GM10847 (cell line): Measurements from ENCODE around the gene ZIC4.

Experiments used
- POLR2A ChIP-seq: IDR thresholded peaks from 2 replicates; pipeline ENCODE4 v1.6.1; 2011; ENCODE audit not compliant: insufficient read length; ENCODE audit errors: extremely low read depth

Gene ZIC4

DNA sequence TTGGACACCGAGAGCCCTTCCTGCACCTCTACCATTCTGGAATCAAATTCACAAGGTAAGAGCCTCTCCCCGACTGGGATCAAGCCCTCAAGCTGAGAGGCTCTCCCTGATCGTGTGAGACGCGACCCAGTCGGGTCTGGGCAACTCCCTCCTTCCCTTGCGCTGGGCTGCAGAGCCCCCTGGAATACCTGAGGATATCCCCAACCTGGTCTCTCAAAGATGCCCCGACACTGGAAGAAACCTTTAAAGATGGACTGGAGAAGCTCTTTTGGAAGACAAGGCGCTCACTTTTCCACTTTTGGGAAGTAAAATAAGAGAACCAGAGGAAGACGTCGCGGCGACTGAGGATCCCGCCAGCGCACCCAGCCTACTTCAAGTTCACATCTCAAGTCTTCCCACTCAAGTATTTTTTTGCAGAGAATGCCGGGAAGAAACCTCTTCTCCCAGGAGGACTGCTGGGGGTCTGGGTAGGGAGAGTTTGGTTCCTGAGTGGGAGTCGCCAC is 33.8 kb downstream of the ZIC4 start:
- TF ChIP-seq POLR2A: no peak

DNA sequence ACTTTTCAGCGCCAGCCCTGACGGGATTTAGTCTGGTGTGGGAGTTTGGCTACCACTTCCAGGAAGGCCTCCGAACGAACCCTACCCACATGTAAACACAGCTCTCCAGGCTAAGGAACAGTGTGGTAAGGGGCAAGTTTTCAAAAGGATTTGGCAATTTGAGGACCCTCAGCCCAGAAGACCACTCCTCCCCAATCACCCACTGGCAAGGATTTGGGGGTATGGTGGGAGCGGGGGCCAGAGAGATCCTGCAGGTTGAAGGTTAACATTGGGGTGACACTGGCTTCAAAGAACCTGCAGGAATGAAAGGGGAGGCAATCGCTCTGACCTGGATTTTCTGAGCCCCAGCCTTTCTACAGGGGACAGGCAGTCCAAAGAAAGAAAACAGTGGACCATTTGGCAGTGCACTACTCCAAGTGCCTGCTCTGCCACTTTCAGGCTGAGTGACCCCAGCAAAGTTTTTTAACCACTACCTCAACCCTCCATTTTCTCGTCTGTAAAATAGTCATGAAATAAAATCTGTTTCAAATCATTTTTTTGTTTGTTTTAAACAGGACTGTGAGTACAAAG is 34.5 kb downstream of the ZIC4 start:
- no peak for TF ChIP-seq POLR2A

DNA sequence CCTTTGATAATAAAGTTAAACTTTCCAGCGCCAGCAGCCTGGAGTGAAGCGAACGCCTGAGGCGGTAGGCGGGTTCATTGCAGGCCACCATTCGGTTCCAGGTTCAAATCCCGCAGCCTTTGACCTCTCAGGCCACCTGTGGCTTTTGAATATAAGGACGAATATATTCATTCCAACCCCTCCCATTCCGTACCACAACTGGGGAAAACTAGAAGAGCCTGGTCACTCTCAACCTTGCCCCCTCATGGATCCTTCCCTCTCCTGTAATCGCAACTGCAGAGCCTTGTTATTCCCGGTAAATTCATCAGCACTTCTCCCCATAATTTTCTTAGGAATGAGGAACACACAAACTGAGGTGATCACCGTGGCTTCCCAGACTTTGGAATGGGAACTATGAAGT is 35.2 kb downstream of the ZIC4 start:
- TF ChIP-seq POLR2A: no peak

DNA sequence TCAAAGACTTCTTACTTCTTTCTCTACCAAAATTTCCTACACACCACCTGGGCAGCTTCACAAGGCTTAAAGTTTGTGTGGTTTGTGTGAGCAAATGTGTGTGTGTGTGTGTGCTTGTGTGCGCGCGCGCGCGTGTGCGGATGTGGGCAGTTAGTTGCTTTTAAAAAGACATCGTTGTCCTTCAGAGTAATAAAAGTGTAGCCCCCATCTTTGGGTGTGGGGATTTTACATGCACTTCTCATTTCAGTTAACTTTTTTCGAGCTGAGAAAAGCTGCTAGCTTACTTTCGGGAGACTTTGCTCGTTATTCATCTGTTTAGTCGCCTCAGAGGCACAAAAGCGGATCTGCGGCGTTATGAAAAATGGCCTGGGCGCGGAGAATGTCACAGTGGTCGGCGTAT is 36.0 kb downstream of the ZIC4 start:
- no peak for TF ChIP-seq POLR2A

DNA sequence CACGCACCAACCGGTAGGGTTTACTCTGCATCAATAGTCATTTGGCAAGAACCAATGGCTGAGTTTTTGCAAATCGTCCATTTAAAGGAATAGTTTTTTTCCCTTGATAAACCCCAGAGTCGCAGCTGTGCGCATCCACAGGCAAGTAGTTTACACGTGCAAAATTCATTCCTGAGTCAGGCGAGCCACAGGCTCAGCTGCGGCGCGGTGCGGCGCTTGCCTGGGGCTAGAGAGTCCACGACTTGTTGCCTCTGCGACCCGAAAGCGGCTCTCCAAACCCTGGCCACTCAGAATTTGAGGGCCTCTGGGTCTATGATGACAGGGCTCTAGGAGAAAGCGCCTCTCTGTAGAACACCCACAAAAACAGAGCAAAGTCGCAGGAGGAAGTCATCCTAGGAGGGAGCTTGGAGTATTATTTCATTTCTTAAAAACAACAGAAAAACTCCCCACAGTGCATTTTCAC is 36.7 kb downstream of the ZIC4 start:
- TF ChIP-seq POLR2A: no peak

DNA sequence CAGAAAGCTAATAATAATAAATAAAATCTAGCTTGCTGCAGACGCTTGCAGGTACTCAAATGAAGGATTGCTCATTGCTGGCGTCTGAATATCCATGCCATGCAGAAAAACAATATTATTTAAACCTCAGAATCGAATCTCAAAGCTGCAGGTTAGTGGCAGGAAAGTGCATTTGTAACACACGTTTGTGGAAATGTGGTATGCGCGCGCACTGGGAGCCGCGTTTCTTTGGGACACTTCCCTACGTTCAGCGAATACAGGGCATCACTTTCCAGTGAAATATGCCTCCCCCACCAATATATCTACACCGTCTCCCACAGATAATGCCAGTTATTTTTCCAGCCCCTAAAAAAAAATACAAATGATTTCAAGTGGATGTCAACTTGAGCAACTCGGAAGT is 37.1 kb downstream of the ZIC4 start:
- no peak for TF ChIP-seq POLR2A

DNA sequence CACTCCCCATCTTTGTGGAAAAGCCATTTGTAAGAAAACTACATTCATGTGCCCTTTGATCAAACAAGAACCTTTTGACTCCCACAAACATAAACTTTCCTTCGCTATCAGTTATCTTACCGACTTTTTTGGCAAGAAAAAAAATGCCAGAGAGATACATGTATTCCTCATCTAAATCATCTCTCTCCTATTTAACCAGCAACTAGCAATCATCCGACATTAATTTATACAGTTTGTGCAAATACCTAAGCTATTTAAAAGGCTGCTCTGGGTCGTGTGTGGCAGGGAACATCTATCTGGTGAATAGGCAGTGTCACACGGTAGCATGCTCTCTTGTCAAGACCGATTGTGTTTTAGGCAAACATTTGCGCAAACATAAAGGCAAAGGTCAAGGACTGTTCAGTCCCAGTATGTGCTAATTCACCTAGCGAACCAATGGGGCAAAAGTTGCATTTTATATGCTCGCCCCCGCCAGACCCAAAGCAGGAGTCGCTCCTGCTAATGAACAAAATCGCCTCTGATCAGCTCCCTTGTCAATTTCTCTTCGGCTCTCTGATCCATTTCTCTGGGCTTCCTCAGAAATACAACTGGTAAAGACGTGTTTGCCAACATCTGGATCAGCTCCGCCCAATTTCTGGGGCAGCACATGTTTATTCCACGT is 37.7 kb downstream of the ZIC4 start:
- TF ChIP-seq POLR2A: no peak

DNA sequence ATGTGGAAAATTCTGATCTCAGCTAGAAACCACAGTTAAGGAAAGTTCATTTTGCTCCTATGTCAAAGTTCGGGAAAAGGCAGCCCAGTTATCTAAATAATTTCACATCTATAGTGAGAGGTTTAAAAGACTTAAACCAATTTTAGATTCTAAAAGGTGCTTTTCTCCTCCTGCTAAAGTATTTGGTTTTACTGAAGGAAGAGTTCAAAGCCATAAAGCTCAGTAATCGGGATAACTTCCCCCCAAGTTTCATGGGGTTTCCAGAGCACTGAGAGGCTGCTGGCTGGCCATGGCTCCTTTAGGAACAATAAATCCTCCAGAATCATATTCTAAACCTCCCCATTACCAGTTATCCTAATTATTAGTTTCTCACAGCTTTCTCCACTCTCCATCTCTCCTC is 38.2 kb downstream of the ZIC4 start:
- no peak for TF ChIP-seq POLR2A

DNA sequence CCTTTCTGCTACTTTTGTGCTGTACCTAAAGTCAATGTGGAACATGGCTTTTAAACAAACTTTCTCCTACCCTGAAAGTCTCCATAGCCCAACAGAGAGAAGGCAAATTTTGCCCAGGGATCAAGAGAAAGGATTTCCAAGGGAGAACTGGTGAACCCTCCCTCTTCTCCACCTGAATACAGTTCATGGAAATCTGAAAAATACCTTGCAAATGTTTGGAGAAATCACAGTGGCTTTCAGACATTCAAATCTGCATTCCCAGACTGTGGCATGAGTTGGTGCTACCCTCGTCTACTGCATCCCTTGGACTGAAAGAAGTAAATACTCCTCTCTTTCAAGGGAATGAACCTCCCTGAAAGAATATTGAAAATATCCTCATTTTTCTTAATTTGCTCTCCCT is 38.7 kb downstream of the ZIC4 start:
- TF ChIP-seq POLR2A: no peak

DNA sequence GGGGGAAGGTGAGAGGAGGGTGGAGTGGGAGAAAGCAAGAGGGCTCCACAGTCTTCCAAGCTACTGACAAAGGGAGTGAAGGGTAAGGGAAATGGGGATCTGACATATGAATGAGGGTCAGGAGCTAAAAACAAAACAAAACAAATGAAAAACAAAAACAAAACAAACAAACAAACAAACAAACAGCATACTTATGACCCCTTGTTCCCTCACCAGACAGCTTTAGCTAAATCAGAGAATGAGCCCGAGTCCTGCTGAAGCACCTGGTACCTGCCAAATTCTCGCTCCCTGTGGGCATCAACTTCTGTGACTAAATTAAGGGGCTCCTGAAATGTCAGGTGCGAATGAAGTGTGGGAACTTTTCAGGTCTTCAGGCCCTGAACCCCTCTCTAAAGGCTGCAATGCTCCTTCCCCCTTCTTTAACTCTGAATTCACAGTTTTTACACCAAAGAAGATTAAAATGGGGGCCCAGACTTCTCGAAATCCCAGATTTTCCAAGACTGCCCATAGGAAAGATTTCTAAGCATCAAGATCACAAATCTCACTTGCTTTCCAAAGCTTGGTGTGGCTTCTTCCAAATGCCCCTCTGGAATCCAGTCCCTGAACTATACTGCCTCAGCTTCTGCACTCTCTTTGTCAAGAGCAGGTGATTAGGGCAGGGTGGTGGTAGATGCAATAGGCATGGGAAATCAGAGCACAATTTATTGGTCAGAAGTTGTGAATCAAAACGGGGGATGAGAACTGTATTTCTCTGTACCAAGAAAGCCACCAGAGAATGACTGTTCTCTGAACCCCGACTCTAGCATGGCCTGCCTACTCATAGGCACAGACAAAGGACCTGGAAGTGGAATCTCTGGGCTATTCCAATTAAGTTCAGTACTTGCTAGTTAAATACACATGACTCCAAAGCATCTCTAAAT is 40.9 kb downstream of the ZIC4 start:
- TF ChIP-seq POLR2A: no peak

DNA sequence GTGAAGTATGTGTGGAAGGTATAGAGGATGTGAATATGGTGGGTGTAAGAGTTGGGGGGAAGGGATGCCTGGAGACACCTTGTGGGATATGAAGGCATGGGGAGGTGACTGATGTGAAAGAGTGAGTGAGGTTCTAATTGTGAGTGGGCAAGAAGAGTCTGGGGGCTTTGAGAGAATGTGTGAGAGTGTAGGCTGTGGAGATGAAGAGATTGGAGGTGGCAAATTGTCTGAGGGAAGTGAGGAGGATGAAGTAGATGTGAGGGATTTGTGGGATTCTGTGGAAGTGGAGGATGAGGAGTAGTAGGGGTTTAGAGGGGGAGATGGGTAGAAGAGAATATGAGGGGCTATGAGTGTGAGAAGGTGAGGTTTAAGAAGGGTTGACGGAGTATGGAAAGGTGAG is 41.6 kb downstream of the ZIC4 start:
- no peak for TF ChIP-seq POLR2A

DNA sequence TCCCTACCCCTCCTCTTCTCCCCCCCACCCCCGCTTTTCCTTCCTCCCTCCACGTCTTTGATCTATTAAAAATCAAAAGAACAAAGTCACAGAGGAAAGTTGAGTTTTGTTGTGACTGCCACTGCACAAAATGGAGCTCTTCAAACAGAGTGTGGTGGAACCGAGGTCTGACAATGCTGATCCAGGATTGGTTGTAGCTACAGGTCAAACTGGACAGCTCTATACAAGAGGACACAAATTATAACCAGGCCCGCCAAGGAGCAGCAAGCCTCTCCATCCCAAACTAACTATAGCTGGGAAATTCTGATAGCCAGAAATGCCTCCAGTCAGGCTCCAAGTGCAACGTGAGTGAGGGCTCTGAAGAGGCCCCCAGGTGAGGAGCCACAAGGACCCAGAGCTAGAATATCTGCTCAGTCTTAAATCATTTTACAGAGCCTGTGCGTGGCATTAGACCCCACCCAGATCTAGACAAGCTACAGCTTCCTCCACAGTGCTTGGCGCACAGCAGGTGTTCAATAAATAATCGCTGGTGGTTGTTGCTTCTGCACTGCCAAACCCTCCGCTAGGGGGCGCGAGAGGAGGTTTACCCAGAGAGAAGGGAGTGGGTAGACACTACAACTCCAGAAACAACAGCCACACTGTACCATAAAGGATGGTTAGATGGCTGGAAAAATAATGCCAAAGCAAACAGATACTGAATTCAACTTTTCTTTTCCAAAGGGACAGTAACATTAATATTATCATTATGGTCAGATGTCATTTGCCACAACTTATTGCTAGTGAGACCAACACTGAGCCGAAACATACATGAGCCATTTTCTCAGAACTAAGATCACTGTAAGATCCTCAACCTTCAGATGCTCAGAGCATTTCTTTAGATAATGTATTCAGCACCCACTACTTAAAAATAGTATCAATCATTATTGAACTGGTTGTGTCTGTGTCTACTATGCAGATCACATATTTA is 44.6 kb downstream of the ZIC4 start:
- TF ChIP-seq POLR2A: no peak

DNA sequence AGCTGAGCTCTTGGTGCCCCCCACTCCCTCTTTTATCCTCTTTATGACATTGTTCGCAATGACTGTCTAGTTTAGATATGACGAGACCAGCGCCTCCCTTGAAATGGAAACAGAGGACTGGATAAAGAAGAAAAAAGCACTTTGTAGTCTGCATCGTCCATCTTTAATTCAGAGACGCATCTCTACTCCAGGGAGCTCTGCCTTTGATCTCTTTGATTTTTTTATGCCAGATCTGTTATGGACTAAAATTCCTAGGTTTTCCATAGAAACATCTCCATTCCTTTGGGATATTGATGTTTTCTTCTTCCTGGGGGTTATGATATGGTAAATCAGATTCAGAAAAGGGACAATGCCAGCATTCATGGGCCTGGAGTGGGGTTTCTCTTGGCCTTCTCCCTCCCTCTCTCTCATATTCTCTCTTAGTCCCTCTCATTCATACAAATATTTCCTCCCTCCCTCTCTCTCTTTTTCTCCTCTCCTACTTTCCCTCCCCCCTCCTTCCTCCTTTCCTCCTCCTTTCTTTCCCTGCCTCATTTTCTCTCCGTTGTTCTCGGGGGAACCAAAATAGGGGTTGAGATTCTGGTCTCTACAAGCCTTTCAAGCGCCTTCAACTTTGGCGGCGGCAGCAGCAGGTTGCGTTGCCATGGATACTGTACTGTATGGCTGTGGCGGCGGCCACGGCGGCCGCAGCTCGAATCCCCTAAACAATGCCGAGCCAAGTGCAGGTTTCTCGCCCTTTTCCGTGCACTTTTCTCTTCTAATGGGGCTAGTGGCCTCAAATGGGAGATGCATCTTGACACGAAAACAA is 45.5 kb downstream of the ZIC4 start:
- TF ChIP-seq POLR2A: no peak

DNA sequence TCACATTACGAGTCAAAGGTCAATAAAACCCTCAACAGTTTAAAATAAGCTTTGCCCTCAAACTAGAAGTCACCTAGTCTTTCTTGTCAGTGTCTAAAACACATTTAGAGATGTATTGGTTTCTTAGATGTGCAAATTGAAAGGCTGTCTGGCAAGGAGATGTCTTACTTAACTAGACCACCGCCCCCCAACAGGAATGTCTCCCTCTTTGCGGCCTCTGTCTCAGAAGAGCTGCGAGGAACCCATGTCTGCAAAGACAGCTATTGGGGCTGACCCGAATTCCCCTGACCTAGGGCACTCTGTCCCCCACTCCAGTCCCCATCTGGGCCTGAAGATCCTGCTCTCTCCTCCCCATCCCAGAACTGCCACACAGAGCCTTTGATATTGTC is 46.3 kb downstream of the ZIC4 start:
- TF ChIP-seq POLR2A: no peak
